K562 (cell line): ENCODE results near the gene MICAL2. TPM values are rescaled to one million over a fixed set of nuclear protein-coding genes. Genes with fewer than 3 reads are reported as not detected.

Experiments
- ATAC-seq: fragments of 200-7000 bp; cut with Tn5 transposase; 3 replicates; pipeline ENCODE4 v1.9.1; 2020; ENCODE audit warnings: moderate library complexity
- BruUV-seq: library from RNA; stranded (reverse); fragments of 400-500 nt; replicated peaks from 2 replicates; lab custom pipeline; 2021; lab: Mats Ljungman, UMichigan
- CTCF ChIA-PET: fragments of 300-600 bp; formaldehyde crosslinking; extraction: SDS; loops from one replicate; lab custom pipeline; 2021; ENCODE audit warnings: low intra/inter-chr PET ratio; lab: Yijun Ruan, JAX
- POLR2A ChIA-PET: fragments of 300-600, 350-650 bp; sonication (Branson Sonifier 250); formaldehyde crosslinking; extraction: SDS; loops from one replicate; lab custom pipeline; 2021; ENCODE audit warnings: antibody characterized with exemption, inconsistent platforms; lab: Yijun Ruan, JAX
- DNase-seq, 4 experiments: peaks; one replicate each; pipeline versions ENCODE4 v3.0.0 to v3.0.0-alpha.2; 2011 to 2018; ENCODE audit warnings: low spot score in 3 of 4, mixed read lengths in 3 of 4; ENCODE audit errors: extremely low read depth in 1 of 4
- FAIRE-seq: peaks from 2 replicates; lab custom pipeline; 2011; peaks lifted over from hg19 to GRCh38; lab: Jason Lieb, UNC
- H2AFZ ChIP-seq: 2 replicates; pipeline ENCODE4 v1.6.0; 2011; ENCODE audit warnings: low read depth, low read length, control low read depth, inconsistent platforms
- H3K27ac ChIP-seq: fragments of 200-600 bp; 3 replicates; pipeline ENCODE4 v1.8.0; 2011; ENCODE audit warnings: low read depth, mild to moderate bottlenecking, control low read depth, inconsistent platforms, low read length, moderate library complexity, mixed read lengths; ENCODE audit errors: extremely low read depth
- H3K27me3 ChIP-seq, 2 experiments: fragments of 300-600 bp in 1 of 2; 2 replicates in 1 of 2; 3 replicates in 1 of 2; pipeline versions ENCODE4 v1.6.0 to v1.8.0; 2011; ENCODE audit warnings: inconsistent platforms in 2 of 2, low read length in 2 of 2, mild to moderate bottlenecking in 1 of 2, mixed read lengths in 1 of 2, moderate library complexity in 1 of 2; ENCODE audit not compliant: control insufficient read depth in 2 of 2, insufficient read depth in 2 of 2
- H3K36me3 ChIP-seq: fragments of 300-600 bp; 3 replicates; pipeline ENCODE4 v1.8.0; 2011; ENCODE audit warnings: mild to moderate bottlenecking, low read length, inconsistent platforms; ENCODE audit not compliant: control insufficient read depth, insufficient read depth
- H3K4me1 ChIP-seq, 2 experiments: fragments of 200-600 bp in 1 of 2; replicated peaks in 1 of 2; 2 replicates in 1 of 2; 3 replicates in 1 of 2; pipeline versions ENCODE4 v1.5.1 to v1.8.0; 2011; ENCODE audit warnings: inconsistent platforms in 2 of 2, low read length in 2 of 2, mild to moderate bottlenecking in 1 of 2, mixed read lengths in 1 of 2, moderate library complexity in 1 of 2; ENCODE audit not compliant: control insufficient read depth in 2 of 2, insufficient read depth in 2 of 2
- H3K4me2 ChIP-seq: 2 replicates; pipeline ENCODE4 v1.6.1; 2011; ENCODE audit warnings: low read length, control low read depth, inconsistent platforms, mixed read lengths; ENCODE audit not compliant: insufficient read depth
- H3K4me3 ChIP-seq: fragments of 200-600 bp; sonication (generic), shearing (Covaris generic); 2 replicates; pipeline ENCODE4 v1.5.1; 2016; ENCODE audit warnings: control low read depth, inconsistent platforms
- H3K79me2 ChIP-seq: fragments of 200-600 bp; 3 replicates; pipeline ENCODE4 v1.8.0; 2011; ENCODE audit warnings: low read length, inconsistent platforms; ENCODE audit not compliant: control insufficient read depth, insufficient read depth
- H3K9ac ChIP-seq, 2 experiments: 2 replicates each; pipeline versions ENCODE4 v1.6.0 to v1.6.1; 2011; ENCODE audit warnings: low read depth in 2 of 2, low read length in 2 of 2, control low read depth in 1 of 2, inconsistent platforms in 1 of 2, mild to moderate bottlenecking in 1 of 2, mixed read lengths in 1 of 2; ENCODE audit not compliant: insufficient read depth in 1 of 2
- H3K9me1 ChIP-seq: one replicate; pipeline ENCODE4 v1.6.0; 2011; ENCODE audit warnings: inconsistent platforms, mild to moderate bottlenecking, low read length, moderate library complexity; ENCODE audit not compliant: control insufficient read depth, insufficient read depth
- H3K9me3 ChIP-seq: replicated peaks from 2 replicates; pipeline ENCODE4 v1.5.1; 2011; ENCODE audit warnings: low read depth, low read length, inconsistent platforms; ENCODE audit not compliant: control insufficient read depth, insufficient read depth
- H4K20me1 ChIP-seq: replicated peaks from 2 replicates; pipeline ENCODE4 v1.6.1; 2011; ENCODE audit warnings: low read length, inconsistent platforms, mixed read lengths; ENCODE audit not compliant: control insufficient read depth, insufficient read depth
- HDAC3 ChIP-seq: fragments of 450-650 bp; IDR thresholded peaks from 2 replicates; pipeline ENCODE4 v1.6.1; 2018; ENCODE audit warnings: borderline replicate concordance, mild to moderate bottlenecking, moderate library complexity; ENCODE audit not compliant: partially characterized antibody
- NR3C1 ChIP-seq: sonication (generic); formaldehyde crosslinking; IDR thresholded peaks from 2 replicates; pipeline ENCODE4 v1.8.1; 2022; ENCODE audit warnings: missing genetic modification reagents
- PHTF2 ChIP-seq: fragments of 250-450 bp; sonication (Bioruptor Pico); IDR thresholded peaks from 2 replicates; pipeline ENCODE4 v1.5.0; 2021; ENCODE audit warnings: mild to moderate bottlenecking
- XRCC4 ChIP-seq: IDR thresholded peaks from one replicate; pipeline ENCODE4 v1.6.1; 2011; ENCODE audit not compliant: insufficient read depth, insufficient read length; ENCODE audit errors: extremely low read depth
- ZNF311 ChIP-seq: fragments of 250-450 bp; sonication (Bioruptor Pico); IDR thresholded peaks from 2 replicates; pipeline ENCODE4 v1.4.0; 2020; ENCODE audit warnings: mild to moderate bottlenecking, moderate library complexity
- WGBS: fragments of 100-300 bp; shearing (Covaris generic); methylation state at CpG from one replicate; pipeline ENCODE4 v1.1.6; 2016; ENCODE audit warnings: low coverage, mixed read lengths; ENCODE audit not compliant: insufficient coverage; ENCODE audit errors: missing lambda C conversion rate; 5-methylcytosine and 5-hydroxymethylcytosine counted together
- in situ Hi-C: fragments of 300-500 bp; cut with MboI; formaldehyde crosslinking; loops from 4 replicates; pipeline ENCODE4 v1.15.0; 2018; ENCODE audit warnings: inconsistent platforms, mixed read lengths
- intact Hi-C: fragments of 100-400 bp; cut with micrococcal nuclease; formaldehyde crosslinking; loops from 2 replicates; pipeline ENCODE4 v1.14.2; 2022
- polyA plus RNA-seq, 8 experiments: library from polyadenylated mRNA; depleted of rRNA in 4 of 8; stranded (reverse) in 5 of 8; unstranded in 3 of 8; fragments of >200 nt; fragmentation: Nextera tagmentation in 2 of 8; fragmentation: Illumina TruSeq in 1 of 8; extraction: Ambion mirVana in 2 of 8; extraction: Trizol in 1 of 8; gene quantifications; 2 replicates each; pipeline versions ENCODE4 v1.2.1 to v1.2.3, GENCODE V29; 2011 to 2014; ENCODE audit warnings: inconsistent platforms in 1 of 8, missing spikeins in 1 of 8
- total RNA-seq, 7 experiments: library from RNA; depleted of rRNA in 6 of 7; stranded (reverse); fragments of >200 nt in 6 of 7; fragmentation: Illumina TruSeq in 2 of 7; extraction: Trizol in 2 of 7; gene quantifications; 2 replicates each; pipeline versions ENCODE4 v1.2.1 to v1.2.3, GENCODE V29; 2011 to 2021; ENCODE audit warnings: low replicate concordance in 1 of 7
- TF ChIP-seq, protein P1 (sequence below): sonication (generic); formaldehyde crosslinking; IDR thresholded peaks from 2 replicates; pipeline ENCODE4 v1.8.0; 2022; ENCODE audit warnings: mild to moderate bottlenecking, missing genetic modification reagents, borderline replicate concordance
- TF ChIP-seq, protein P2 (sequence below): sonication (generic); formaldehyde crosslinking; IDR thresholded peaks from 2 replicates; pipeline ENCODE4 v1.8.0; 2022; ENCODE audit warnings: mild to moderate bottlenecking, missing genetic modification reagents

The MICAL2 gene
- total and polyA plus RNA-seq, 9 of the 15 experiments (the other 6 are each of a cell fraction or from before 2014, with no cell fraction given) = 4.7 to 64.2 (median 33.6) TPM

- 0 out of 2 replicates have a peak, but pooled peaks cover 3% of the 10 kb centered on the region for H4K20me1 ChIP-seq
- H3K9me1 ChIP-seq = no peaks in the 10 kb centered on the region
- DNase-seq = no peak
- H3K4me3 ChIP-seq = no peak overlapping the region
- no peaks in the 10 kb centered on the region; a peak in 1 of 5 replicates for H3K4me1 ChIP-seq
- TF ChIP-seq, protein P1, sequence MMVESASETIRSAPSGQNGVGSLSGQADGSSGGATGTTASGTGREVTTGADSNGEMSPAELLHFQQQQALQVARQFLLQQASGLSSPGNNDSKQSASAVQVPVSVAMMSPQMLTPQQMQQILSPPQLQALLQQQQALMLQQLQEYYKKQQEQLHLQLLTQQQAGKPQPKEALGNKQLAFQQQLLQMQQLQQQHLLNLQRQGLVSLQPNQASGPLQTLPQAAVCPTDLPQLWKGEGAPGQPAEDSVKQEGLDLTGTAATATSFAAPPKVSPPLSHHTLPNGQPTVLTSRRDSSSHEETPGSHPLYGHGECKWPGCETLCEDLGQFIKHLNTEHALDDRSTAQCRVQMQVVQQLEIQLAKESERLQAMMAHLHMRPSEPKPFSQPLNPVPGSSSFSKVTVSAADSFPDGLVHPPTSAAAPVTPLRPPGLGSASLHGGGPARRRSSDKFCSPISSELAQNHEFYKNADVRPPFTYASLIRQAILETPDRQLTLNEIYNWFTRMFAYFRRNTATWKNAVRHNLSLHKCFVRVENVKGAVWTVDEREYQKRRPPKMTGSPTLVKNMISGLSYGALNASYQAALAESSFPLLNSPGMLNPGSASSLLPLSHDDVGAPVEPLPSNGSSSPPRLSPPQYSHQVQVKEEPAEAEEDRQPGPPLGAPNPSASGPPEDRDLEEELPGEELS = no peak
- TF ChIP-seq NR3C1 (CRISPR knock-in tag) = no peak
- TF ChIP-seq XRCC4 = no peak
- TF ChIP-seq, protein P2, sequence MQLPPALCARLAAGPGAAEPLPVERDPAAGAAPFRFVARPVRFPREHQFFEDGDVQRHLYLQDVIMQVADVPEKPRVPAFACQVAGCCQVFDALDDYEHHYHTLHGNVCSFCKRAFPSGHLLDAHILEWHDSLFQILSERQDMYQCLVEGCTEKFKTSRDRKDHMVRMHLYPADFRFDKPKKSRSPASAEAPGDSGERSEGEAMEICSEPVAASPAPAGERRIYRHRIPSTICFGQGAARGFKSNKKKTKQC (CRISPR knock-in tag) = no peak
- TF ChIP-seq PHTF2 (CRISPR knock-in tag) = no peak
- TF ChIP-seq ZNF311 (CRISPR knock-in tag) = no peak
- no peak for TF ChIP-seq HDAC3
- H2AFZ ChIP-seq = no peak overlapping the region
- BruUV-seq = no TSS peak
- ATAC-seq = no peak
- POLR2A ChIA-PET = no interaction called here
- H3K27ac ChIP-seq = no peak overlapping the region
- H3K9me3 ChIP-seq = no peaks in the 10 kb centered on the region
- no peaks in the 10 kb centered on the region for H3K36me3 ChIP-seq
- CTCF ChIA-PET = no interaction called here
- H3K27me3 ChIP-seq = peaks cover 32 to 58% of the 10 kb centered on the region in 2 experiments
- no peak overlapping the region for H3K4me2 ChIP-seq
- no peak for FAIRE-seq
- intact Hi-C loops (no loop called here), in situ Hi-C loops (no loop called here)
- no peak overlapping the region for H3K9ac ChIP-seq
- 12% methylated on average over 3 of the region's 3 CpGs for WGBS
- no peaks in the 10 kb centered on the region for H3K79me2 ChIP-seq
These were observed 35.1 kb upstream of the MICAL2 start for GRCh38 chr11:12075291-12075690.
